ENCODE measurements around the gene S100A10. TPM values are rescaled to one million over a fixed set of nuclear protein-coding genes. Genes with fewer than 3 reads are reported as not detected.

Gene S100A10
- total RNA-seq, 1 experiment from 2014 or later, result 160 TPM

DNA sequence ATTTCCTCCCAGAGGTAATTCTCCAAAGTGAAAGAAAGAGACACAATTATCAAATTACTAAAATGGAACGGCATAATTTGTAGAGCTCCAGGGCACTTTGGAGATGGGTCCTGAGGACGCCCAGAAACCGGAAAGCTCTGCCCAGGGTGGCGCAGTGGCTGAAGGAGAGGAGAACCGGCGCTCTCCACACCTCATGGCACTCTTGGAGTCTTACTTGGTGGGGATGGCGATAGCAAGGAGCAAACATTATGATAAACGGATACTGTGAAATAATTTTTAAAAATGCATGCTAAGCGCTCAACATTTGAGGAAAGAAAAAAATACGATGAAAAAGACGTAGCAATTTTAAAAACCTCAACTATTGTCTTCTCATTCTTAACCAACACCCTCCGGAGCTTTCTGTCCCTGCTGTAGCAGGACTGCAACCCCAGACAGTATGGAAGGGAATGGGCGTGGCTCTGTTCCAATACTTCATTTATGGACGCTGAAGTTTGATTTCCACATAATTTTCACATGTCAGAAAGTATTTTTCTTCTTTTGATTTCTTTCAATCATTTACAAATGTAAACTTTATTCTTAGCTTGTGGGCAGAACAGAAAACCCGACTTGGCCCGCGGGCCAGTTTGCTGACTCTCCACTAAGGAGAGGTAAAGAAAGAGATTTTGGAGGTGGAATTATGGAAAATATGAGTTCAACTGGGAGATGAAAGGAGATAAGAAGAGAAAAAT is 42.0 kb upstream of the S100A10 start:
- Histone ChIP-seq H2AK5ac (ENCODE audit: insufficient read length, low read length) (no peak overlapping the region), H4K8ac (replicated peaks; ENCODE audit: insufficient read length, low read depth, low read length) (no peak overlapping the region), H4K91ac (ENCODE audit: insufficient read length, low read depth, low read length) (no peak overlapping the region), H3K9ac (ENCODE audit: extremely low read depth, insufficient read length, low read length) (peak overlapping the region; percentile 55), H3K4me1 (ENCODE audit: insufficient read depth, low read length) (peaks cover 5% of the 10 kb centered on the region; the same call in 1 of the 2 replicates), H3K14ac (ENCODE audit: insufficient read depth, low read length) (no peak overlapping the region), H4K5ac (ENCODE audit: insufficient read length, low read depth, low read length) (no peak overlapping the region), H3K23me2 (ENCODE audit: insufficient read length, low read depth, low read length, poor library complexity, severe bottlenecking) (peaks cover 14% of the 10 kb centered on the region), H3K4me2 (ENCODE audit: insufficient read depth, insufficient read length, low read length) (peak overlapping the region; percentile 79), H2AFZ (ENCODE audit: low read length) (no peak overlapping the region), H4K20me1 (ENCODE audit: control insufficient read depth, insufficient read depth, insufficient read length) (no peaks in the 10 kb centered on the region), H2BK15ac (ENCODE audit: low read depth, low read length) (no peak overlapping the region), H3K9me3 (ENCODE audit: control insufficient read depth, low read depth, low read length) (no peaks in the 10 kb centered on the region), H2BK20ac (ENCODE audit: low read depth, low read length, poor library complexity, severe bottlenecking) (no peak overlapping the region), H3K23ac (ENCODE audit: insufficient read length, low read depth, low read length) (no peak overlapping the region), H2BK120ac (ENCODE audit: low read depth, low read length, poor library complexity, severe bottlenecking) (no peak overlapping the region), H2BK12ac (ENCODE audit: insufficient read length, low read depth, low read length) (no peak overlapping the region), H3K18ac (ENCODE audit: insufficient read length, low read depth, low read length) (no peak overlapping the region), H3K79me2 (ENCODE audit: insufficient read depth, low read length) (no peaks in the 10 kb centered on the region), H3K27me3 (ENCODE audit: insufficient read depth, low read length) (no peaks in the 10 kb centered on the region), H3K27ac (ENCODE audit: insufficient read length, low read depth, low read length) (peak overlapping the region; percentile 42), H3K56ac (ENCODE audit: insufficient read length, low read depth, low read length) (no peak overlapping the region), H3T11ph (ENCODE audit: low read length) (no peak overlapping the region), H2BK5ac (ENCODE audit: insufficient read length, low read length) (no peak overlapping the region), H3K79me1 (ENCODE audit: insufficient read depth, low read depth, low read length, poor library complexity, severe bottlenecking) (no peaks in the 10 kb centered on the region), H3K4ac (ENCODE audit: low read depth, low read length) (no peak overlapping the region)
- H3K27me3 Mint-ChIP-seq (ENCODE audit: low read depth), result no peaks in the 10 kb centered on the region; the same call in none of the 2 replicates
- H3K4me1 Mint-ChIP-seq, result peaks cover 23 to 37% of the 10 kb centered on the region in 2 experiments
- peak overlapping the region in 2 of 3 experiments; percentile 15 to 75; a peak in 2 of 7 replicates for H3K27ac Mint-ChIP-seq
- no peaks in the 10 kb centered on the region for H3K9me3 Mint-ChIP-seq
- no peak for DNase-seq
- H3K4me3 Mint-ChIP-seq, result peak overlapping the region; percentile 83 to 88
- no CpG with 5 or more reads among the region's 17 CpGs for WGBS (ENCODE audit: extremely low coverage, insufficient read length, low lambda C conversion rate)
- peaks cover 4 to 27% (median 6%) of the 10 kb centered on the region in 3 experiments; a peak in 6 of 7 replicates for H3K36me3 Mint-ChIP-seq (ENCODE audit: insufficient read depth in 1 of 3, low read depth in 3 of 3)
- TF ChIP-seq, protein P1, sequence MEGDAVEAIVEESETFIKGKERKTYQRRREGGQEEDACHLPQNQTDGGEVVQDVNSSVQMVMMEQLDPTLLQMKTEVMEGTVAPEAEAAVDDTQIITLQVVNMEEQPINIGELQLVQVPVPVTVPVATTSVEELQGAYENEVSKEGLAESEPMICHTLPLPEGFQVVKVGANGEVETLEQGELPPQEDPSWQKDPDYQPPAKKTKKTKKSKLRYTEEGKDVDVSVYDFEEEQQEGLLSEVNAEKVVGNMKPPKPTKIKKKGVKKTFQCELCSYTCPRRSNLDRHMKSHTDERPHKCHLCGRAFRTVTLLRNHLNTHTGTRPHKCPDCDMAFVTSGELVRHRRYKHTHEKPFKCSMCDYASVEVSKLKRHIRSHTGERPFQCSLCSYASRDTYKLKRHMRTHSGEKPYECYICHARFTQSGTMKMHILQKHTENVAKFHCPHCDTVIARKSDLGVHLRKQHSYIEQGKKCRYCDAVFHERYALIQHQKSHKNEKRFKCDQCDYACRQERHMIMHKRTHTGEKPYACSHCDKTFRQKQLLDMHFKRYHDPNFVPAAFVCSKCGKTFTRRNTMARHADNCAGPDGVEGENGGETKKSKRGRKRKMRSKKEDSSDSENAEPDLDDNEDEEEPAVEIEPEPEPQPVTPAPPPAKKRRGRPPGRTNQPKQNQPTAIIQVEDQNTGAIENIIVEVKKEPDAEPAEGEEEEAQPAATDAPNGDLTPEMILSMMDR (conservative IDR thresholded peaks at IDR 0.05), result no peak

Data from H9 (cell line).